GM21576 (cell line): ENCODE measurements around the gene DCP1B.

ENCODE experiments used
- ATAC-seq: cut with Tn5 transposase; IDR thresholded peaks from one replicate; pipeline ENCODE4 v1.9.1; 2021; ENCODE audit warnings: mild to moderate bottlenecking, moderate library complexity; ENCODE audit not compliant: unreplicated experiment

The DCP1B gene

DNA sequence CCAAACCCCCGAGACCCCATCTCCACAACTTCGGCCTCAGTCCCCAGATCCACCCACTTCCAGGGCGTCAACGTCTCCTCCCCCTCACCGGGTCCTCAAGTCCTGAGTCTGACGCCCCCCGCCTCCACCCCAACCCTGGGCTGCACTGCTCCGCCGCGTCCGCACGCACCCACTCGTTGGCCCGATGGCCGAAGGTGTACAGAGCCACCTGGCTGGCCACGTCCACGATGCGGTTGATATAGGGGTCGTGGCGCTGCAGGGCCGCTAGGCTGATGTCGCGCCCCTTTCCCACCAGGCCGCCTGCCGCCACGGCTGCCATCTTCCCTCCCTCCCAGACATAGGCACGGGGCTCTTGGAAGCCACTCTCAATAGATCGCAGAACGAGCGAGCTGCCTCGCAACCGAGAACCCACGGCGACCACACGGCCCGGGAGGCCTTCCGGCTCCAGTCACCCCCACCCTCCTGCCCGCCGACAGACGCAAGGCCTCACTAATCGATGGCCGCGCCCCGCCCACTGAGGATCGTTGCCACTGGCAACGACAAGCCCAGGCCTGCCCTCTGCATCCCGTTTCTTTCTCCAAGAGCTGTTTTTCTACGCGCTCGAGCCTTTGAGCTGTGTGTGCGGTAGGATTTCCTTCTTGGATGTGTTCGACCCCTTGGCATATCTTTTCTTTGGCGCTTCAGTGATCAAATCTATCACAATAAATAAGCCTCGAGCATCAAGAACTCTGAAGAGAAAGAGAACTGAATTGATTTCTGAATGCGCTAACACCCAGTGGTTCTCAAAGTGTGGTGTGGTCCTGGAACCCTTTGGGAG is at the start of gene DCP1B:
Gene DCP1B (minus strand): TSS at position 345 of the 817 bp plus-strand sequence. CDS start 26 bp downstream, at position 319.
- peak; percentile 97 for ATAC-seq

DNA sequence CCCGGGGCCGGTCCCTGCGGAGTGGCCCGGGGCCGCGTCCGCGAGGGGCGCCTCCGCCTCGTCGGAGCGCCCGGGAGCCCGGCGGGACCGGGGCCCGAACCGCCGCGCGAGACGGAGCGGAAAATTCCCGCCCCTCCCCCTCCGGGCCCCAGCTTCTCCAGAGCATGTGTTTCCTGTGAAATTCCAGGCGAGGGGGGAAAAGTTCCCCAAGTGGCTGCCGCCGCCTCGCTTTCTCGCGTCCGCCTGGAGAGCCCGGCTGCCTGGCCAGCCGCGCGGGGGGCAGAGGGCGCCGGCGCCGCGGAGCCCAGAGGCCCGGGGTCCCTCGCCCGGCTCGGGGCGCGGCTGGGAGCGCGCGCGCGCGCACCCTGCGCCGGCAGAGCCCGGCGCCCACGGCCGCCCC is 49.4 kb upstream of the DCP1B start:
- no peak for ATAC-seq

DNA sequence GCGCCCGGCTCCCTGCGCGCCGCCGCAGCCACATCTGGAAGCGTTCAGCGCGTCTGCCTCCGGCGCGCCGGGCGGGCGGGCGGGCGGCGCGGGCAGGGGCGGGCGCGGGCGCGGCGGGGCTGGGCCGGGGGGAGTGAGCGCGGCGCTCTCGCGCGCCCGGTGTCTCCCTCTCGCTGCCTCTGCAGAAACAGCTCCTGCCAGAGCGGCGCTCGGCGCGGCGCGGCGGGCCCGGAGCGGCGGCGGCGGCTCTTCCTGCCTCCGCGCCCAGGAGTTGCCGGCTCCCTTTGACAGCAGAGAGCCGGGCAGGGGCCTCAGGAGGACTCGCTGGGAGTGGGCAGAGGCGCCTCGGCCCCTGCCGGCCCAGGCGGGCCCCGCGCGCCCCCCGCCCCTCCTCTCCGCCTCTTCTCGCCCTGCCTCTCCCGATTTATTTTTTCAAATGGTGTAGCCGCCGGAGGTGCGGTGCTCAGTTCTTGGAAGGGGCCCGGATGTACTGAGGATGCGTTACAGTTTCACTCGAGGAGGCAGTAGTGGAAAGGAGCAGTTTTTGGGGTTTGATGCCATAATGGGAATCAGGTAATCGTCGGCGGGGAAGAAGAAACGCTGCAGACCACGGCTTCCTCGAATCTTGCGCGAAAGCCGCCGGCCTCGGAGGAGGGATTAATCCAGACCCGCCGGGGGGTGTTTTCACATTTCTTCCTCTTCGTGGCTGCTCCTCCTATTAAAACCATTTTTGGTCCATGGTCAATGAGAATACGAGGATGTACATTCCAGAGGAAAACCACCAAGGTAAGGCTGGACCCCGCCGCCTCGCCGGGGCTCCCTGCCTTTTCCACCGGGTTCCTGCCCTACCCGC is 48.8 kb upstream of the DCP1B start, which contains the start of gene CACNA1C:
Gene CACNA1C (plus strand): TSS at position 162 of the 853 bp plus-strand sequence. CDS start 576 bp downstream, at position 738.
- no peak for ATAC-seq

DNA sequence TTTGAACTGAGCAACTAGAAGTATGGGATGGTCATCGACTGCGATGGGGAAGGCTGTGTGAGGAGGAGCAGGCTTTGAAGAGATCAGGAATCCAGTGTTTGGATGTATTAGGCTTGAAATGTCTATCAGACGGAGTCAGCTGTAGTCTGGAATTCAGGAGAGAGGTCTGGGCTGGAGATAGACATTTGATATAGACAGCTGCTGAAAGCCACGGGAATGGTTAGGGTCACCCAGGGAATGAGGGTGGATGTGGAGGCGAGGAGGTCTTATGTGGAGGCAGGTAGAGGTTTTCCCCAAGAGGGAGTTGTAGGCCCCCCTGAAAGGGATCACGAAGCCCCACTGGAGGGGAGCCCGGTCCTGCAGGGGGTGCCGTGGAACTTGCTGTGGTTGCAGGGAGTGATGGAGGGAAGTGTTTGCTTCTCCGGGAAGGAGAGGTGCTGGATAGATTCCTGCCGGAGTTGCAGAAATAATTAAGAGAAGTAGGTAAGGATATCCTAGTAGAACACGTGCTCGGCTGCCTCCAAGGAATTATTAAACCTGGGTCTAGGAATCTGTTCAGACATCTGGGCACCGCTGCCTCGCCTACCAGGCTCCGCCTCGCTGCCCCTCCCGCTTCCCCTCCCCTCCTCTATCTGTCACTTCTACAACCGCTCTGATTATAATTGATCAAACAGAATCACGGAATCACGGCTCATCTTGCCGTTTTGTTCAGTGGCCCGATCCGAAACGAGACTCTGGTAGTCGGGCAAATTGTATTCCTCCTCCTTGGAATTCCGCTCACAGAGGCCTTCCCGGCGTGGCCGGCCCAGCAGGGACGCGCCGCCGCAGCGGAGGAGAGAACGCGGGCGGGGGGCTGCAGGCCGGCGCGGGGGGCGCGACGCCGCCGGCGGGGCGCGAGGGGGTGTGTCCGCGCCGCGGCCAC is 47.7 kb upstream of the DCP1B start:
- ATAC-seq, result no peak

DNA sequence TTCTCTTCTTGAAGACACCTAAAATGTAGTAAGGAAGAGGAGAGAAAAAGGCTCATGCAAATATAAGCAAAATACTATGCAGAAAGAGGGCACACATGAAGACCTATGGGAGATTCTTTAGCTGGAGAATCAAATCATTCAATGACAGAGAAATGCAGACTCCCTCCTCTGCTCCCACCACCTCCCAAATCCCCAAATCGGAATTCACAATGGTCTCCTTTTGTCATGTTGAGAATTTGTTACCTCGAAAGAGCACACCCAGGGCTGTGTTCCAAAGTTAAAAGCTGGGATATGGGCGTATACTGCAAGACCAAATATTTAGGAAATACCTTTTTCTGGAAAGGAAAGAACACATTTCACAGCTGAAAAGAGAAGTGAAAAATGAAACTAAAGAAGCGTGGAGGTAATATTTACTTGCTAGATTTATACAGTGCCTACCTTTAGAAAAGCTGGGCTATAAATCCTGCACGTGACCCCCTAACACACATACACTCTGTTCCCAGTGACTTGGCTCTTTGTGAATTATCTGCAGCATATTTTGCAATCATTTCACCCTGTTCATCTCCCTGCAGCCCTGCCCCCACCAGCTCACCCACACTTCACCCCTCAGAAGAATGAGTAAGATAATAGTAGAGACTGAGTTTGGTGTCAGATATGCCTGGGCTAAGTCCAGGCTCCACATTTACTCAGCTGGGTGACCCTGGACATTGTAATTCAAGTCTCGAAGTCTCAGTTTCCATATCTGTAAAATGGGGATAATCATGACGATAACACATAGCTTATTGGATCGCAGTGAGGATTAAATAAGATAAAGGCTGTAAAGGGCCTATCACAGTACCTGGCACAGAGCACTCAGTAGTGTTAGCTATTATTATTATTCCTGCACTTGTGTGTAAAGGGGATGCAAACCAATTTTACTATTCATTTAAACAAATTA is 45.6 kb upstream of the DCP1B start:
- ATAC-seq, result no peak

DNA sequence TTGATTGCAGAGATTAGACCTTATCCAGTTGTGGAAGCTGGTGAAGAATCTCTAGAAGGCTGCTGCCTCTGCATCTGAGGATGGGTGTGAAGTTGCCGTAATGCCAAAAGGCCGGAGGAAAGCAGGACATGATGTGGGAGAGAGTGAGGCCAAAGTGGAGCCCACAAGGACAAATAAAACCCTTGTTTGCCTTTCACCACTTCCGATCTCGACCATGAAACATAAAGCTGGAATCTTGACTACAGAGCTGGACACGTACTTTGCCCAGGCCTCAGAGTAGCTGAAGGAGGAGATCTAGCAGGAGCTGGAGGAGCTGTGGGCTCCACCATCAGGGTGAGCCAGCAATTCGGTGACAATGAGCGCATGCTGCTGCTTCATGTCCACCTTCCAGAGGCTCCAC is 43.5 kb upstream of the DCP1B start:
- ATAC-seq, result no peak

DNA sequence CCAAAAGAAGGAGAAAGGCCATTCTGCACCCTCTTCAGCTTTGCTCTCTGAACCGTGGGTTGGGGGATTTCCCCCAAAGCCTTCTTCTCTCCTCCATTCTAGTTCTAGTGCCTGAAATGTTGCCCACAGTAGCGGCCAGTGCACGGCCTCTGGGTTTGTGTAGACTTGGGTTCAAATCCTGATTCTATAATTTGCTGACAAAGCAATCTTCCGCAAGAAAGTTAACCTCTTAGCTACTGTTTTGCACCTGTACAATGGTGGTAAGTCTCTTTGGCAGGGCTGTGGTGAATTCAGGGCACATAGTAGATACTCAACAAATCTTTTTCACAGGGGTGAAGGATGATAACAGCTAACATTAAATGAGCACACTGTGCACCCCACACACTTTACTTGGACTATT is 42.7 kb upstream of the DCP1B start:
- no peak for ATAC-seq

DNA sequence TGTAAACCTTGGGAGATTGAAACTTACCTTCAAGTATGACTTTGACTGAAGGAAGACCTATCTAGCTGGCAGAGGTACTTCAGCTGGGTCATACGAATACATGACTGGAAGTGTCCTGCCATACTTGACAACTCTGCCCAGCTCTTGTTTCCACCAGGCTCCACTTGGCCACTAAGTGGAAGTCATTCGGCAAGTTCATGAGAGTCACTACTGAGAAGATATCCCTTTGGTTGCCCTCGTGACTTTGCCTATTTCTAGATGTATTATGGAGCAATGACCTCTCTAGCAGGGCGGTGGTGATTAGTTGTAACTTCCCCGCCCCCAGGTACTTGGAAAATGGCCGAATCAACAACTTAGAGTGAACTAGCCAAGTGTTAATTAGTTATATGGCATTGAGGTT is 39.9 kb upstream of the DCP1B start:
- ATAC-seq, result no peak

DNA sequence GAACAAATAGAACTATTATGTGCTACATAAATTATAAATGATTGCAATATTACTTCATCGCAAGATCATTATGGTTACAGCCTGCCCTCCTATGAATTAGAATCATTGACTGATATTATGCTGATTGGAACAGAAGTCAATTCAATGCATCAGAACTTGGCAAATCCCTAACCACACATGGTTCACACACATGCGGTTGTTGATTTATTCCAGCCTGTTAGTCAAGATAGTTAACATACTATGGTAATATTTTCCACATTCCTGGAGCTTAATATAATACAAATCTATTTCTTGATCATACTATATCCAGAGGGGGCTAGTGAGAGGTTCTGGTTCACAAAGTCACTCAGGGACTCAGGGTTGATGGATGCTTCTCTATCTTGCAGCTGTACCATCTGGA is 38.8 kb upstream of the DCP1B start:
- ATAC-seq, result no peak

DNA sequence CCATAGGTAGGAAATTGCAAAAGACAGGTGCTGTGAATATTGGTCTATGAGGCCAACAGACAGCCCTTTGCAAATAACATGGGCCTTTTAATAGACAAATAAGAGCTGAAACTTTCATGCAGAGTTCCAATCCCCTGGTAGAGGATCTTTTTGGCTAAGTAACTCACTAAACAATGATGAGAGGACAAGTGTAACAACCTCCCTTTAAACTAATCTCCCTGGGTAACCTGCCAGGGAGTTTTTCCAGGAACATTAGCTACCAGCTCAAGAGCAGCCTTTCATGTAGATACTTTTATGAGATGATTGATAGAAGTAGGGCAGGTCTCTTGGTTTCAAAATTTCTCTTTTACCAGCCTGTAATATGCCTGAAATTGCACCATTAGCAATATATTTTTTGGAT is 34.8 kb upstream of the DCP1B start:
- ATAC-seq, result no peak

DNA sequence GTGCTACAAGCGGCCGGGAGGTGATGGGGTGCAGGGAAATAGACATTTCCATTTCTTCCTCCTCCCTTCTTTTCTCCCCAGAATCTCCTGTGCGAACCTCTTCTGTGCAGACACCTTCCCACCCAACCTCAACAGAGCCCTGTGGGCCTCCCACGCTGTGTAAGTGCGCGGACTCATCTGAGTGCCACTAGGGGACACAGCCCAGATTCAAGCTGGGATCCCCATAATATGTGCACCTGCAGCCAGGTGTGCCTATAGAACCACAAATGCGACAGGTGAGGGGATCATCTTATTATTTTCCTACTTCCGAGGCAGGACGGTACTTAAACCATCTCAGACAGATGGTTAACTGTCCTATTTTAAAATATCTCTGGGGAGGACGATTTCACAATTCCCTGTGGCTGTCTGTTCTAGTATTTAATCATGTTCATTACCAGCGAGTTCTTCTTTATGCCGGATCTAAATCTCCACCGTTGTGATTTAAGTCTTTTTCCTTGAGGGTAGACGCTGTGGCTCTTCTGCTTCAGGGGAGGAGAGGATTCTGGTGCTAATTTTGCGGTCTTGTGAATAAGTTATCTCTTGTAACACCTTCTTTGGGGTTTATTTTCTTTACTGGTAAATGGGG is 31.3 kb upstream of the DCP1B start:
- no peak for ATAC-seq

DNA sequence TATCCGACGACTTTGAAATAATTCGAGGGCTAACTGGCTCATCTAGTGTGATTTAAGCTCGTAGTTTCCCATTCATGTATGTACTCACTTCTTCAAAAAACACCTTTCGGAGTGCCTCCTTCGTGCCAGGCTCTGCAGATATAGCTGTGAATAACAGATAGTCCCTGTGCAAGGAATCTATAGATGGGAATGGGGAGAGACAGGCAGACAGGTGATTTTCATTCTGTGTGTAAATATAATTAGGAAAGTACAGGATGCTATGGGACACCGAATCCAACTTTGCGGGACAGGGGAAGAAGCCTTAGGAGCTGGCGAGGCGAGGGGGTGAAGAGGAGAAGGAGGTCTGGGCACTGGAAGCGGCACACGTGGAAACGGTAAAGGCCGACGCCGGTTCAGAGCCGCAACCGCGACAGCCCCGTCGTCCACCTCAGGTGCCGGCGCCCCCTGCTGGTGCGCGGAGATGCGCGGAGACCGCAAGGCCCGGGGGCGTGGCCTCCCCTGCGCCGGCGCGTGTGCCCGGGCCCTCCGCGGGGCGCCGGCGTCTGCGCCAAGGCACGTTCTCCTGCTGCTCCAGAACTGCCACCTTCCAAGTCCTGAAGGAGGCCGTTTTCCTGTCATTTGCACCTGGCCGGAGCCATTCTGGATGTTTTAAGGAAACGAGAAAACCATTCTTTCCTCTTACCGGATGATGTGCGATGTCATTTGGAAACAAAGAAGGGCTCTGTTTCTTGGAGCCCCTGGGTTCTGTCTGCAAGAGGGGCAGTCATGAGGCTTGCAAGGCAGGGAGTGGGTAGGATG is 30.6 kb upstream of the DCP1B start:
- peak; percentile 90 for ATAC-seq

DNA sequence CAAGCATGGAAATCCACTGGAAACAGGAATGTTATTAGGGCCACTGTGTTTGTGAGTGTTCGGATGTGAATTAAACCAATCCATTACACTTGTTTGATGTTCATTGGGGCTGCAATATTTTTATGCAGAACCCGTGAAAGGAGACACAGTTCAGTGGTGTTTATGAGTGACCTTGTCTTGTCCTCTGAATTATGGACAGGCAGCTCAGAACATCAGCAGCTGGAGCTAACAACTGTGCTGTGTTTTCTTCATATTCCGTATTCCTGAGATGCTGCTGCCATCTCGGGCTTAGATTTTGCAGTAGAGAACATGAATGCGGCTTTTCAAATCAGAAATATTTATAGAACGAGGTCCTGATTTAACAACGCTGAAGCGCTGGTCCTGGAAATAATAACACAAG is 28.2 kb upstream of the DCP1B start:
- no peak for ATAC-seq

DNA sequence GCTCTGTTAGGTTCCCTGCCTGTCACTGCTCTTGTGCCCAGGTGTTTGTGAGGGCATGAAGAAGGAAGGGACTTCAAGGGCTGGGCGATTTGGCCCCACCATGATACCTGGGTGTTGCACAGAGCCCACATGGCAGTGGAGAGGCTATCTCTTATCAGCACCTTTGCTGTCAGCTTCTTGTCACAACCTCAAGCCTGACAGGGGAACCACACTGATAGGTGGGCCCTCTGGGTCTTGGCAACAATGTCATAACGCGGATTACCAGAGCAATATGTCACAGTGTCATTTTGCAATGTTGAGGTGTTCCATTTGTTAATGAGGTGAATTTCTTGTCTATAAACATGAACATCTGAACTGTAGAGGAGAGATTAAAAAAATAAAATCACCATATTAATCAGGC is 25.6 kb upstream of the DCP1B start:
- ATAC-seq, result no peak

DNA sequence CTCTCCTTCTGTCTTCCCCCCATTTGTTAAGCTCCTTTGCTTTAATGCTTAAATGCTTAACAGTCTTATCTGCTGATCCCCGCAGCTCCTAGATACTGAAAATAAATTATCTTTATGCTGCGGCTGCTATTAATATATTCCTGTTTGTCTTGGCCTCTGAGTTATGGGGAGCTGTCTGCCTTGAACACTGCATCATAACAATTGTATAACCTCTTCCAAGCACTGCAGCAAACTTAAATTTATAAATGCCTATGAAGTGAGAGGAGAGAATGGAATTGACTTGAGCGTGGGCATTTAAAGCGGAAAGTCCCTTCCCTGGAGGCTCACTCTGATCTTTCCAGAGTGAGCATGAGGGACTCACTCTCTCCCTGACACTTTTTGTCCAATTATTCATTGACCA is 23.1 kb upstream of the DCP1B start:
- no peak for ATAC-seq

DNA sequence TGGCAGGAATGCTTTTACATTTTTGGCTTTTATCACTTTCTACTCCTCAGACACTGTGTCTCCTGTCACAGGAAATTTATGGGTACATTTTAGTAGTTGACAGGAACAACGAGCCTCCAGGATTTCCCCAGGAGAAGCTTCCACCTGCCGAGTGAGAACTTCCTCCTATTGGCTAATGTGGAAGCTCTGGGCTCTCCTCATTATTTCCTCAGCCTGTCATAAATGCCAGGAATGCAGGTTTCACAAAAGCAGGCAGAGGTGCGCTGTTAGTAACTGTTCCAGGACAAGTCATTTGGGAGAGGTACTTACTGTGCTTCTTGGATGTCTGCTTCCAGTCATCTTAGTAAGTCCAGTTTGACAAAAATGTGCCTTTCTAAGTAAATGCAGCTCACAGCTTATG is 19.1 kb upstream of the DCP1B start:
- ATAC-seq, result no peak

DNA sequence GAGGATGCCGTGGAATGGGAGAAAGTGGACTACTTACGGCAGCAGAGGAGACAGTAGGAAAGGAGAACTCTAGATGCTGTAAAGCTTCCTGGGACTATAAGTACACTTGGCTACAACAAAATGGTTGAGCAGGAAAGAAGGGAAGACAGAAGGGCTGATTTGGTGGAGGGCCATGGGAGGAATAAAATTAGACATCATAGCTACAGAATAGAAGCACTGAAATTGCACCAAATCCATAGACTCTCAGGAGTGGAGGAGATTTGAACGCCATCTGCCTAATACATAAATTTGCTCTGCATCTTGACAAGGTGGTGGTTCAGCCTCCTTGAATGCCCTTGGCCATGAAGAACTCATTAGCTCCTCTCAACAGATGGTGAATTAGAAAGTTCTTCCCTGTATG is 16.3 kb upstream of the DCP1B start:
- no peak for ATAC-seq

DNA sequence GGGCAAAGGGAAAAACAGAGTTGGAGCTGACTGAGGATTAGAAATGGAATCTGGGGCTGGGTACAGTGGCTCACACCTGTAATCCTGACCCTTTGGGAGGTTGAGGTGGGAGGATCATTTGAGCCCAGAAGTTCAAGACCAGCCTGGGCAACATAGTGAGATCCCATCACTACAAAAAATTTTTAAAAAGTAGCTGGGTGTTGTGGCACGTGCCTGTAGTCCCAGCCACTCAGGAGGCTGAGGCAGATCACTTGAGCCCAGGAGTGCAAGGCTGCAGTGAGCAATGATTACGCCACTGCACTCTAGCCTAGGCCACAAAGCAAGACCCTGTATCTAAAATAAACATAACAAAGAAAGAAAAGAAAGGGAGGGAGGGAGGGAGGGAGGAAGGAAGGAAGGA is 14.9 kb upstream of the DCP1B start:
- ATAC-seq, result no peak

DNA sequence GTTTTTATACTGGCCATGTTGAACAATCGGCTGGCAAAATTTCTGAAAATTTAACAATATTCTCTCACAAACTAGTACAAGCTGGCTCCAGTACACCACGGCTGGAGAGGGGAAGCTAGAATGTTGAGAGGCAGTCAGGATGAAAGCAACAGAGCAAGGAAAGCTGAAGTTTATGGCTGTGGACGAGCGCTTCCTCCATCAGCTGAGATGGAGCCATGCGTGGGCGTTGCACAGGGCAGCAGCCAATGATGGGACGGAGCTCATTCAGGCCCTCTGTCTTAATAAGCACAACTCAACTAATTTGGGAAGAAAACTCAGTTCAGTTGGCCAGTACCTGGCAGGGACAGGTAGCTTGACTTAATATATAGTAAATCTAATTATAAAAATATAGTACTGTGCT is 14.1 kb upstream of the DCP1B start:
- ATAC-seq, result no peak
